ENCODE results near the gene CDKN2B.
A peak's percentile ranks its signal among the peaks of the same experiment; 100 is the strongest.
"Not testable (repeated sequence)": the region's sequence is repeated elsewhere in the genome, so short reads cannot be mapped to it uniquely, and the experiment has no call there.

Gene CDKN2B, protein sequence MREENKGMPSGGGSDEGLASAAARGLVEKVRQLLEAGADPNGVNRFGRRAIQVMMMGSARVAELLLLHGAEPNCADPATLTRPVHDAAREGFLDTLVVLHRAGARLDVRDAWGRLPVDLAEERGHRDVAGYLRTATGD

DNA sequence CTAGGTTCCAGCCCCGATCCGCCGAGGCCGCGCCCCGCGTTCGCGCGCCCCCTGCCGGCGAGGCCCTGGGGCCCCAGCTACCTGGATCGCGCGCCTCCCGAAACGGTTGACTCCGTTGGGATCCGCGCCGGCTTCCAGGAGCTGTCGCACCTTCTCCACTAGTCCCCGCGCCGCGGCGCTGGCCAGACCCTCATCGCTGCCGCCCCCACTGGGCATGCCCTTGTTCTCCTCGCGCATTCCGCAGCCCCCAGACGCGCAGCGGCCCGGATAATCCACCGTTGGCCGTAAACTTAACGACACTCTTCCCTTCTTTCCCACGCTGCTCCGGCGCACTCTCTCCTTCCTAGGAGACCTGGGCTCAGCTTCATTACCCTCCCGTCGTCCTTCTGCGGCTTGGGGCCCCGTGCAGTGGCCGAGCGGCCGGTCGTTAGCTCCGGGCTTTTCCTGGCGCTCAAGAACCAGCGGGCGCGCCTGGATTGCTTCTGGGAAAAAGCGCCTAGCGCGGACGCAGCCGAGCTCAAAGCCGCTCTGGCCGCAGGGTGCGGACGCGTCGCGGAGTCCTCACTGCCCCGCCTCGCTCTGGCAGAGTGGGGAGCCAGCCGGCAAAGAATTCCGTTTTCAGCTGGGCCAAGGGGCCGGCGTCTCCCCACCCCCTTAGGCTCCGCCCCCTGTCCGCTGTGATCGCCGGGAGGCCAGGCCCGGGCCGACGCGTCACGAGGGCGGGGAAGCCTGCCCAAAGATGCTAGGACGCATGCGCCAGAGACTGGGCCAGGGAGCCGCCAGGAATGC, at the start of gene CDKN2B:
Gene CDKN2B (minus strand): TSS at position 589 of the 789 bp plus-strand sequence. CDS start 352 bp downstream, at position 237.
- peaks cover 38% of the 10 kb centered on the region for H3K79me2 ChIP-seq (ENCODE audit: control insufficient read depth, insufficient read depth, low read length, unreplicated experiment)
- peak within 1 kb of the TSS; percentile 87 for H3K4me3 ChIP-seq (ENCODE audit: low read depth, low read length)
- peaks cover 15% of the 10 kb centered on the region for H3K36me3 ChIP-seq (ENCODE audit: insufficient read depth, low read length)
- H3K4me1 ChIP-seq (ENCODE audit: control insufficient read depth, insufficient read depth, low read length, unreplicated experiment), result peaks cover 15% of the 10 kb centered on the region
- H3K27ac ChIP-seq (ENCODE audit: low read depth, low read length), result peak within 1 kb of the TSS; percentile 68
- peak within 1 kb of the TSS; percentile 77 for H2AFZ ChIP-seq (ENCODE audit: low read length, unreplicated experiment)
- no peaks in the 10 kb centered on the region for H3K27me3 ChIP-seq (ENCODE audit: insufficient read depth, low read length)

DNA sequence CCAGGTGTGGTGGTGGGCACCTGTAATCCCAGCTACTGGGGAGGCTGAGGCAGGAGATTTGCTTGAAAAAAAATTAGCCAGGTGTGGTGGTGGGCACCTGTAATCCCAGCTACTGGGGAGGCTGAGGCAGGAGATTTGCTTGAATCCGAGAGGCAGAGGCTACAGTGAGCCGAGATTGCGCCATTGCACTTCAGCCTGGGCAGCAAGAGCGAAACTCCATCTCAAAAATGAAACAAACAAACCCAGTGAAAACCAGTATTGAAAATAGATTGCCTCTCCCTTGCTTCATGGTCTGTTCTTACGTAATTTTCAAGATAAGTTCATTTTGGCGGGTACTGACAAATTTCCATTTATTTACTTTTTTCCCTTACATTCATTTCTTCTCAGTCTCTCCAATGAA, 48.9 kb upstream of the CDKN2B start:
- not testable (repeated sequence) for H3K27me3 ChIP-seq (ENCODE audit: insufficient read depth, low read length); H2AFZ ChIP-seq (ENCODE audit: low read length, unreplicated experiment); H3K4me3 ChIP-seq (ENCODE audit: low read depth, low read length); H3K79me2 ChIP-seq (ENCODE audit: control insufficient read depth, insufficient read depth, low read length, unreplicated experiment); H3K27ac ChIP-seq (ENCODE audit: low read depth, low read length)
- Histone ChIP-seq H3K4me1 (ENCODE audit: control insufficient read depth, insufficient read depth, low read length, unreplicated experiment) (peaks cover 19% of the 10 kb centered on the region), H3K36me3 (ENCODE audit: insufficient read depth, low read length) (peaks cover 13% of the 10 kb centered on the region)

DNA sequence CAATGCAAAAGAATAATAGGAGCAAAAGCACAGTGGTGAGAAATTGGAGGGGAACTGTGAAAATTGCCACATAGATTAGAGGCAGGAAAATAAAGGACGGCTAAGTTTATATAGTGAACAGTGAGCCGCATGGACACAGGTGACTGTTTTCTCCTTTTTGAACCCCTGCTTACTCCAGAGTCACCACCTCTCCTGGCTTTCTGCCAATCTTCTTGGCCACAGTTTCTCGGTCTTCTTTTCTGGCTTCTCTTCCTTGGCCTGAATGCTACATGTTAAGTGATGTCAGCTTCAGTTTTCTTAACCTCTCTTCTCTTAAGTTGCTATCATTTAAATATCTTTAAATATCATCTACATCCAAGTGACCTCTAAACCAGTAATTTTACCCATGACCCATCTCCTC, 47.3 kb upstream of the CDKN2B start:
- no peaks in the 10 kb centered on the region for H3K79me2 ChIP-seq (ENCODE audit: control insufficient read depth, insufficient read depth, low read length, unreplicated experiment)
- H3K27ac ChIP-seq (ENCODE audit: low read depth, low read length), result no peak overlapping the region
- no peak overlapping the region for H3K4me3 ChIP-seq (ENCODE audit: low read depth, low read length)
- no peak overlapping the region for H2AFZ ChIP-seq (ENCODE audit: low read length, unreplicated experiment)
- H3K4me1 ChIP-seq (ENCODE audit: control insufficient read depth, insufficient read depth, low read length, unreplicated experiment), result peaks cover 32% of the 10 kb centered on the region
- peaks cover 13% of the 10 kb centered on the region for H3K36me3 ChIP-seq (ENCODE audit: insufficient read depth, low read length)
- no peaks in the 10 kb centered on the region for H3K27me3 ChIP-seq (ENCODE audit: insufficient read depth, low read length)

DNA sequence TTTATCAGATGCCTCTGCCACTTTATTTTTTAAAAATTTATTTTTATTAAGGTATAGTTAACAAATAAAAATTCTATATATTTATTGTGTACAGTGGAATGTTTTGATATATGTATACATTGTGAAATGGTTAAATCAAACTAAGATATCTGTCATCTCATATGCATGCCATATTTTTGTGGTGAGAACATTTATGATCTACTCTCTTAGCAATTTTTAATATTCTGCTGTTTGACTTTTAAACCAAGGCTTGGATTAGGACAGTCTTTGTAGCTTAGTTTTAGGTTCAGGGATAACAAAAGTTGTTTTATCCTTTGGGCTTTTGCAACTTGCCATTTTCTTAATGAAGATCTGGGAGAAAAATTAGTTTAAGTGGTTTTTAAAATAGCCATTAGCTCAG, 46.0 kb upstream of the CDKN2B start:
- no peak overlapping the region for H3K4me3 ChIP-seq (ENCODE audit: low read depth, low read length)
- no peak overlapping the region for H2AFZ ChIP-seq (ENCODE audit: low read length, unreplicated experiment)
- H3K79me2 ChIP-seq (ENCODE audit: control insufficient read depth, insufficient read depth, low read length, unreplicated experiment), result no peaks in the 10 kb centered on the region
- H3K27me3 ChIP-seq (ENCODE audit: insufficient read depth, low read length), result no peaks in the 10 kb centered on the region
- H3K36me3 ChIP-seq (ENCODE audit: insufficient read depth, low read length), result peaks cover 13% of the 10 kb centered on the region
- peak overlapping the region; percentile 24; the same call in 1 of the 2 replicates for H3K27ac ChIP-seq (ENCODE audit: low read depth, low read length)
- H3K4me1 ChIP-seq (ENCODE audit: control insufficient read depth, insufficient read depth, low read length, unreplicated experiment), result peaks cover 45% of the 10 kb centered on the region

DNA sequence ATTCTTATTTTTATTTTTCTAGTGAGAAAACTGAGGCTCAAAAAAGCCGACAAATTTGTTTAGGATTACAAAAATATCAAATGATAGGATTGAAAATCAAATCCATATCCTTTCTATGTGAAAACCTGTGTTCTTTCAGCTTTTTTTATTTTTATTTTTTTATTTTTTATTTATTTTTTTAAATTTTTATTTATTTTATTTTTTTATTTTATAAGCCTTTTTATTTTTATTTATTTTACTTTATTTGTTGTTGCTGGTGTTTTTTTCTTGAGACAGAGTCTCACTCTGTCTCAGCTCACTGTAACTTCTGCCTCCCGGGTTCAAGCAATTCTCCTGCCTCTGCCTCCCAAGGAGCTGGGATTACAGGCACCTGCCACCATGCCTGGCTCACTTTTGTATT, 45.4 kb upstream of the CDKN2B start:
- Histone ChIP-seq H3K27ac (ENCODE audit: low read depth, low read length) (no peak overlapping the region), H3K79me2 (ENCODE audit: control insufficient read depth, insufficient read depth, low read length, unreplicated experiment) (no peaks in the 10 kb centered on the region), H3K4me3 (ENCODE audit: low read depth, low read length) (no peak overlapping the region), H3K27me3 (ENCODE audit: insufficient read depth, low read length) (no peaks in the 10 kb centered on the region), H3K4me1 (ENCODE audit: control insufficient read depth, insufficient read depth, low read length, unreplicated experiment) (peaks cover 50% of the 10 kb centered on the region), H3K36me3 (ENCODE audit: insufficient read depth, low read length) (peaks cover 13% of the 10 kb centered on the region), H2AFZ (ENCODE audit: low read length, unreplicated experiment) (no peak overlapping the region)

DNA sequence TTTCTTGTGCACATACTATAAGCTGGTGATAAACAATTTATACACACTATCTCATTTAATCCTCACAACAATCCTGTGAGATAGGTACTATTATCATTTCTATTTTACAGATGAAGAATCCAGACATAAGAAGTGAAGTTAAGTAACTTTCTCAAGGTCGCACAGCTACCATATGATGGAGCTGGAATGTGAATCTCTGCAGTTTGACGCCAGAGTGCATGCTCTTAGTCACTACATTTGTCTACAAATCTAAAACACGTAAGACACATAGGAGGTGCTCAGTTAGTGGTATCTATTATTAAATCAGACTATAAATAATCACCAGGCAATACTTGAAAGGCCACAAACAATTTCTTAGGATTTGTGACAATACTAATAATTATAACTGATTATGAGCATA, 45.0 kb upstream of the CDKN2B start:
- Histone ChIP-seq H3K36me3 (ENCODE audit: insufficient read depth, low read length) (peaks cover 13% of the 10 kb centered on the region), H3K27me3 (ENCODE audit: insufficient read depth, low read length) (no peaks in the 10 kb centered on the region), H3K4me1 (ENCODE audit: control insufficient read depth, insufficient read depth, low read length, unreplicated experiment) (peaks cover 55% of the 10 kb centered on the region), H3K4me3 (ENCODE audit: low read depth, low read length) (no peak overlapping the region), H2AFZ (ENCODE audit: low read length, unreplicated experiment) (no peak overlapping the region), H3K27ac (ENCODE audit: low read depth, low read length) (peak overlapping the region; percentile 86; the same call in 1 of the 2 replicates), H3K79me2 (ENCODE audit: control insufficient read depth, insufficient read depth, low read length, unreplicated experiment) (no peaks in the 10 kb centered on the region)

DNA sequence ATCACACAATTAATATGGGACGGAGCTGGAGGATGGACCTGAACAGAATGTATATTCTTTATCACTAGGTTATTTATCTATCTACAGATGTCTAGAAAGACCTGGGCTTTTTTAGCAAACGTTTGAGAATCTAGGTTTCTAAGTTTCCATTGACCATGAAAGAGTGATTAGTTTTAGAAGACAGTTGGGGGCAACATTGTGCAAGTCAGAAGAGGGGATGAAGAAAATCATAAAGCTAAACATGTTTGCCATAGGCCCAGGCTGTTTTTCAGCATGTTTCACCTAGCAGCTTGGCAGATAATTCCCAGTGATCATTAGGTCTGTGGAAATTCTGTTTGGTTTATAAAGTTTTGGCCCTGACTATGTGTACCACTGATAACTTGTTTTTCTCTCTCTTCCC, 44.1 kb upstream of the CDKN2B start:
- Histone ChIP-seq H3K27me3 (ENCODE audit: insufficient read depth, low read length) (no peaks in the 10 kb centered on the region), H2AFZ (ENCODE audit: low read length, unreplicated experiment) (peak overlapping the region; percentile 6), H3K79me2 (ENCODE audit: control insufficient read depth, insufficient read depth, low read length, unreplicated experiment) (no peaks in the 10 kb centered on the region), H3K4me1 (ENCODE audit: control insufficient read depth, insufficient read depth, low read length, unreplicated experiment) (peaks cover 56% of the 10 kb centered on the region), H3K4me3 (ENCODE audit: low read depth, low read length) (peak overlapping the region; percentile 20; the same call in 1 of the 2 replicates), H3K27ac (ENCODE audit: low read depth, low read length) (peak overlapping the region; percentile 86), H3K36me3 (ENCODE audit: insufficient read depth, low read length) (peaks cover 8% of the 10 kb centered on the region)

DNA sequence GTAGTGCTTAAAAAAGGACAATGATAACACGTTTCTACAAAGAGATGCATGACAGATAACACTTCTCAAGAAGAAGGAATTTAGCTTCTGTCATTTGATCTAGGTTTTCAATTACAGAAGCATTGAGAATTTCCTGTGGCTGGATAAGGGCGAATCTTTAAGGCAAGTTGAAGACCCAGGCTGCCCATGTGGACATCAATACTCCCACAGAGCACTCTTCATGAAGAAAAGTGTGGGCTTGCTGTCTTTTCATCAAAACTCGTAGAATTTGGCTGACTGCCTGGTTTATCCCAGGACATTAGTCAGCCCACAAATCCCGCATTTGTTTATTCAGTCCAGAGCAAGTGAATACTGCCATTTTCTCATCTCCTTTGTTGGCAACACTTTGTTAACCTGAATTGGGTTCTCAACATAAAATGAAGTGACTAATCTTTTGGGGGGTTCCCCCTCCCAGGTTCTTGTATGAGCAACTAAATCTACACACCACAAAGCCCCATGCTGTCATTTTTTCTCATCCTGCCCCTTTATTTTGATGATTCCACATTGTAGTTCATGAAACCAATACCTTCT, 43.4 kb upstream of the CDKN2B start:
- no peaks in the 10 kb centered on the region for H3K79me2 ChIP-seq (ENCODE audit: control insufficient read depth, insufficient read depth, low read length, unreplicated experiment)
- H3K4me1 ChIP-seq (ENCODE audit: control insufficient read depth, insufficient read depth, low read length, unreplicated experiment), result peaks cover 56% of the 10 kb centered on the region
- no peaks in the 10 kb centered on the region for H3K27me3 ChIP-seq (ENCODE audit: insufficient read depth, low read length)
- H2AFZ ChIP-seq (ENCODE audit: low read length, unreplicated experiment), result no peak overlapping the region
- H3K4me3 ChIP-seq (ENCODE audit: low read depth, low read length), result peak overlapping the region; percentile 20; the same call in 1 of the 2 replicates
- peak overlapping the region; percentile 86 for H3K27ac ChIP-seq (ENCODE audit: low read depth, low read length)
- peaks cover 6% of the 10 kb centered on the region for H3K36me3 ChIP-seq (ENCODE audit: insufficient read depth, low read length)

DNA sequence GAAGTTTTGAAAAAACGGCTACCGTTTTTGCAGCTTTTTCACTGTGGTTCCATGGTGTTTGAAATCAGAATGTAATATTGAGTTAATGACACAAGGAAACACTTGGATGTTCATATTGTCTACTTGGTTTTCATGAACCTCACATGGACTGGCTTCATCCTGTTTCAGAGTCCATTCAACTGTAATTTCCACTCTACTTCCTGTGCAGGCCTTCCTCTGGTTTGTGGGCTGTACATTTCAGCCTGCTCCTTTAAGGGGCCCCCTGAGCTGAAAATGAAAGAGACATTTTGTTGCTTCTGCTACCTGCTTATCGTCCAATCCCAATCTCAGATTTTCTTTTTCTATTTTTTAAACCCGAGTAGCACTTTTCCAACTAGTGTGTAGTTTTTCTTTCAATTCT, 41.8 kb upstream of the CDKN2B start:
- no peak overlapping the region for H2AFZ ChIP-seq (ENCODE audit: low read length, unreplicated experiment)
- peaks cover 56% of the 10 kb centered on the region for H3K4me1 ChIP-seq (ENCODE audit: control insufficient read depth, insufficient read depth, low read length, unreplicated experiment)

DNA sequence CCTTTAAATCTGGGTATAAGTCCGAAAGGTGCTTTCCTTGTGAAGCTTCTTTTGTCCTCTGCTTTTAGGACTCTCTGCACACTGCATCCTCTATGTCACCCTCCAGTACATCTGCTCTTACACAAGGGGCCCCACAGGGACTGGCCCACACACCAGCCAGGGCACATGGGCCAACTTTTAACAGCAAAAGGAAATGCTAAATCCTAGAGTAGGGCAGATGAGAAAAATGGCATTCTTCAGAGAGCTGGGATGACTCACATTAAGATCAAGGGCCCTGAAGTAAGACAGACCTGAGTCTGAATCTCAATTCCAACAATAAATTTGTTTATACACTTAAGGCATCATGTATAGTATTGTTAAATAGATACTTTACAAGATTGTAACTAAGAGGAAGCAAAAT, 40.3 kb upstream of the CDKN2B start:
- Histone ChIP-seq H2AFZ (ENCODE audit: low read length, unreplicated experiment) (no peak overlapping the region), H3K4me1 (ENCODE audit: control insufficient read depth, insufficient read depth, low read length, unreplicated experiment) (peaks cover 62% of the 10 kb centered on the region), H3K27ac (ENCODE audit: low read depth, low read length) (no peak overlapping the region), H3K4me3 (ENCODE audit: low read depth, low read length) (no peak overlapping the region), H3K27me3 (ENCODE audit: insufficient read depth, low read length) (no peaks in the 10 kb centered on the region), H3K79me2 (ENCODE audit: control insufficient read depth, insufficient read depth, low read length, unreplicated experiment) (no peaks in the 10 kb centered on the region), H3K36me3 (ENCODE audit: insufficient read depth, low read length) (no peaks in the 10 kb centered on the region)

More for the DNA sequence above, 41.8 kb upstream of the CDKN2B start:
- no peaks in the 10 kb centered on the region for H3K79me2 ChIP-seq (ENCODE audit: control insufficient read depth, insufficient read depth, low read length, unreplicated experiment)
- no peaks in the 10 kb centered on the region for H3K36me3 ChIP-seq (ENCODE audit: insufficient read depth, low read length)
- no peak overlapping the region for H3K27ac ChIP-seq (ENCODE audit: low read depth, low read length)
- no peaks in the 10 kb centered on the region for H3K27me3 ChIP-seq (ENCODE audit: insufficient read depth, low read length)
- no peak overlapping the region for H3K4me3 ChIP-seq (ENCODE audit: low read depth, low read length)

DNA sequence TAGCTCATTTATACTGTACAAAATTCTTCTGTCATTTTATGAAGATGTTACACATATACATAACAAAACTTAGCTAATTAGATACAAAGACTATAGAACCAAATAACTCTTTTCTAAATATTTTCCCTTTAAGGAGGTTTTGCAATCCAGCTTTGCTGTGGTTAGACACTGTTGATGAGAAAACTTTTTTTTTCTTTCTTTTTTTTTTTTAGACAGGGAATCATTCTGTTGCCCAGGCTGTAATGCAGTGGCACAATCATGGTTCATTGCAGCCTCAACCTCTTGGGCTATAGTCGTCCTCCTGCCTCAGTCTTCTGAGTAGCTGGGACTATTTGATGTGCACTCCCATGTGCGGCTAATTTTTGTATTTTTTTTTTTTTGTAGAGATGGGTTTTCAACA, 38.5 kb upstream of the CDKN2B start:
- Histone ChIP-seq H3K4me3 (ENCODE audit: low read depth, low read length) (no peak overlapping the region), H3K36me3 (ENCODE audit: insufficient read depth, low read length) (no peaks in the 10 kb centered on the region), H2AFZ (ENCODE audit: low read length, unreplicated experiment) (no peak overlapping the region), H3K27ac (ENCODE audit: low read depth, low read length) (no peak overlapping the region), H3K27me3 (ENCODE audit: insufficient read depth, low read length) (no peaks in the 10 kb centered on the region), H3K79me2 (ENCODE audit: control insufficient read depth, insufficient read depth, low read length, unreplicated experiment) (no peaks in the 10 kb centered on the region), H3K4me1 (ENCODE audit: control insufficient read depth, insufficient read depth, low read length, unreplicated experiment) (peaks cover 53% of the 10 kb centered on the region)
